Thyroid gland (tissue), 4 donors: ENCODE measurements around the gene GLYAT.
"Not testable (repeated sequence)": the region's sequence is repeated elsewhere in the genome, so short reads cannot be mapped to it uniquely, and the experiment has no call there.

Source experiments
- POLR2A ChIP-seq, 2 donors: fragments of 450-650 bp; IDR thresholded peaks; one replicate each; pipeline ENCODE4 v1.6.1; 2017; ENCODE audit warnings: antibody characterized with exemption in 2 of 2, mild to moderate bottlenecking in 2 of 2, moderate library complexity in 1 of 2
- TF ChIP-seq, protein P1 (sequence below), 6 experiments: fragments of 200-600 bp in 3 of 6; fragments of 450-650 bp in 3 of 6; sonication (generic) in 3 of 6; IDR thresholded peaks; one replicate each; pipeline ENCODE4 v1.5.1; 2016 to 2019; ENCODE audit warnings: antibody characterized with exemption in 6 of 6, mild to moderate bottlenecking in 2 of 6, inconsistent platforms in 1 of 6, moderate library complexity in 1 of 6

DNA sequence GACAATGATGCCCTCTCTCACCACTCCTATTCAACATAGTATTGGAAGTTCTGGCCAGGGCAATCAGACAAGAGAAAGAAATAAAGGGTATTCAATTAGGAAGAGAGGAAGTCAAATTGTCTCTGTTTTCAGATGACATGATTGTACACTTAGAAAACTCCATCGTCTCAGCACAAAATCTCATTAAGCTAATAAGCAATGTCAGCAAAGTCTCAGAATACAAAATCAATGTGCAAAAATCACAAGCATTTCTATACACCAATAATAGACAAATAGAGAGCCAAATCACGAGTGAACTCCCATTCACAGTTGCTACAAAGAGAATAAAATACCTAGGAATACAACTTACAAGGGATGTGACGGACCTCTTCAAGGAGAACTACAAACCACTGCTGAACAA lies 49.1 kb downstream of the GLYAT start:
- TF ChIP-seq, protein P1, sequence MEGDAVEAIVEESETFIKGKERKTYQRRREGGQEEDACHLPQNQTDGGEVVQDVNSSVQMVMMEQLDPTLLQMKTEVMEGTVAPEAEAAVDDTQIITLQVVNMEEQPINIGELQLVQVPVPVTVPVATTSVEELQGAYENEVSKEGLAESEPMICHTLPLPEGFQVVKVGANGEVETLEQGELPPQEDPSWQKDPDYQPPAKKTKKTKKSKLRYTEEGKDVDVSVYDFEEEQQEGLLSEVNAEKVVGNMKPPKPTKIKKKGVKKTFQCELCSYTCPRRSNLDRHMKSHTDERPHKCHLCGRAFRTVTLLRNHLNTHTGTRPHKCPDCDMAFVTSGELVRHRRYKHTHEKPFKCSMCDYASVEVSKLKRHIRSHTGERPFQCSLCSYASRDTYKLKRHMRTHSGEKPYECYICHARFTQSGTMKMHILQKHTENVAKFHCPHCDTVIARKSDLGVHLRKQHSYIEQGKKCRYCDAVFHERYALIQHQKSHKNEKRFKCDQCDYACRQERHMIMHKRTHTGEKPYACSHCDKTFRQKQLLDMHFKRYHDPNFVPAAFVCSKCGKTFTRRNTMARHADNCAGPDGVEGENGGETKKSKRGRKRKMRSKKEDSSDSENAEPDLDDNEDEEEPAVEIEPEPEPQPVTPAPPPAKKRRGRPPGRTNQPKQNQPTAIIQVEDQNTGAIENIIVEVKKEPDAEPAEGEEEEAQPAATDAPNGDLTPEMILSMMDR (IDR thresholded peaks at IDR 0.05) = not testable (repeated sequence)
- not testable (repeated sequence) for TF ChIP-seq POLR2A (IDR thresholded peaks at IDR 0.05)
